HepG2 (cell line): ENCODE data around the gene CRAT. TPM values are rescaled to one million over a fixed set of nuclear protein-coding genes. Genes with fewer than 3 reads are reported as not detected.

Experiments
- CEBPG ChIP-seq: IDR thresholded peaks from 2 replicates; pipeline ENCODE4 v1.6.1; 2016
- CREM ChIP-seq, 2 experiments: sonication (generic) in 1 of 2; formaldehyde crosslinking in 1 of 2; IDR thresholded peaks; 2 replicates each; pipeline versions ENCODE4 v1.4.0 to v1.6.1; 2016 to 2020; ENCODE audit warnings: antibody characterized with exemption in 1 of 2, mild to moderate bottlenecking in 1 of 2, missing genetic modification reagents in 1 of 2
- EEA1 ChIP-seq: sonication (generic); formaldehyde crosslinking; IDR thresholded peaks from 2 replicates; pipeline ENCODE4 v1.5.1; 2020; ENCODE audit warnings: mild to moderate bottlenecking, missing genetic modification reagents, borderline replicate concordance
- HIVEP1 ChIP-seq: sonication (generic); formaldehyde crosslinking; IDR thresholded peaks from 2 replicates; pipeline ENCODE4 v1.4.0; 2020; ENCODE audit warnings: mild to moderate bottlenecking, missing genetic modification reagents
- HMG20A ChIP-seq: IDR thresholded peaks from 2 replicates; pipeline ENCODE4 v1.6.1; 2016; ENCODE audit warnings: borderline replicate concordance
- MED1 ChIP-seq: sonication (generic); formaldehyde crosslinking; IDR thresholded peaks from 2 replicates; pipeline ENCODE4 v1.4.0; 2020; ENCODE audit warnings: missing genetic modification reagents
- NCOA2 ChIP-seq: sonication (generic); formaldehyde crosslinking; IDR thresholded peaks from 2 replicates; pipeline ENCODE4 v1.8.0; 2022; ENCODE audit warnings: inconsistent platforms
- PHF8 ChIP-seq: sonication (generic); formaldehyde crosslinking; IDR thresholded peaks from 2 replicates; pipeline ENCODE4 v1.5.0; 2020; ENCODE audit warnings: missing genetic modification reagents
- RBFOX2 ChIP-seq: fragments of 200-400 bp; formaldehyde crosslinking; IDR thresholded peaks from 2 replicates; pipeline ENCODE4 v1.6.1; 2017; ENCODE audit warnings: low read depth, mild to moderate bottlenecking, low read length
- SCMH1 ChIP-seq: sonication (generic); formaldehyde crosslinking; IDR thresholded peaks from 2 replicates; pipeline ENCODE4 v1.9.0; 2021; ENCODE audit warnings: missing genetic modification reagents, mild to moderate bottlenecking, borderline replicate concordance
- TCF7 ChIP-seq: sonication (generic); IDR thresholded peaks from 2 replicates; pipeline ENCODE4 v1.6.1; 2016; ENCODE audit warnings: antibody characterized with exemption, low read depth
- ZNF326 ChIP-seq: sonication (generic); formaldehyde crosslinking; IDR thresholded peaks from 2 replicates; pipeline ENCODE4 v1.4.0; 2020; ENCODE audit warnings: missing genetic modification reagents, borderline replicate concordance
- ZNF34 ChIP-seq: sonication (generic); formaldehyde crosslinking; IDR thresholded peaks from 2 replicates; pipeline ENCODE4 v1.4.0; 2020; ENCODE audit warnings: mild to moderate bottlenecking, missing genetic modification reagents, borderline replicate concordance
- ZNF652 ChIP-seq: IDR thresholded peaks from 2 replicates; pipeline ENCODE4 v1.6.1; 2016; ENCODE audit warnings: low read depth, borderline replicate concordance
- ZNF749 ChIP-seq: sonication (generic); formaldehyde crosslinking; IDR thresholded peaks from 2 replicates; pipeline ENCODE4 v1.8.0; 2022; ENCODE audit warnings: mild to moderate bottlenecking, missing genetic modification reagents, moderate library complexity, borderline replicate concordance
- ZNF777 ChIP-seq: sonication (generic); formaldehyde crosslinking; IDR thresholded peaks from 2 replicates; pipeline ENCODE4 v1.4.0; 2020; ENCODE audit warnings: missing genetic modification reagents
- polyA plus RNA-seq, 8 experiments: library from polyadenylated mRNA; depleted of rRNA in 3 of 8; stranded (reverse) in 7 of 8; unstranded in 1 of 8; fragments of >200 nt; fragmentation: Illumina TruSeq in 4 of 8; extraction: Trizol in 4 of 8; gene quantifications; 2 replicates each; pipeline versions ENCODE4 v1.2.1 to v1.2.3, GENCODE V29; 2011 to 2016; ENCODE audit warnings: low read depth in 4 of 8, missing spikeins in 1 of 8, mixed read lengths in 1 of 8; ENCODE audit not compliant: insufficient read depth in 1 of 8
- total RNA-seq, 5 experiments: library from RNA; depleted of rRNA; stranded (reverse); fragments of >200 nt; fragmentation: Illumina TruSeq; extraction: Trizol; gene quantifications; 2 replicates each; pipeline ENCODE4 v1.2.3, GENCODE V29; 2016; ENCODE audit warnings: low read depth in 1 of 5
- TF ChIP-seq, protein P1 (sequence below): sonication (generic); formaldehyde crosslinking; IDR thresholded peaks from 2 replicates; pipeline ENCODE4 v1.9.0; 2021; ENCODE audit warnings: missing genetic modification reagents, borderline replicate concordance
- TF ChIP-seq, protein P2 (sequence below): fragments of 450-650 bp; IDR thresholded peaks from 2 replicates; pipeline ENCODE4 v1.6.1; 2017
- TF ChIP-seq, protein P3 (sequence below): conservative IDR thresholded peaks from 2 replicates; pipeline ENCODE4 v1.6.1; 2018; ENCODE audit warnings: missing genetic modification reagents
- TF ChIP-seq, protein P4 (sequence below): sonication (generic); formaldehyde crosslinking; IDR thresholded peaks from 2 replicates; pipeline ENCODE4 v1.4.0; 2020; ENCODE audit warnings: missing genetic modification reagents
- TF ChIP-seq, protein P5 (sequence below): sonication (generic); formaldehyde crosslinking; IDR thresholded peaks from 2 replicates; pipeline ENCODE4 v1.8.0; 2022; ENCODE audit warnings: missing genetic modification reagents, low read depth, mild to moderate bottlenecking, borderline replicate concordance
- TF ChIP-seq, protein P6 (sequence below): sonication (generic); formaldehyde crosslinking; IDR thresholded peaks from 2 replicates; pipeline ENCODE4 v1.9.0; 2021; ENCODE audit warnings: missing genetic modification reagents, mild to moderate bottlenecking, borderline replicate concordance
- TF ChIP-seq, protein P7 (sequence below): sonication (generic); formaldehyde crosslinking; IDR thresholded peaks from 2 replicates; pipeline ENCODE4 v1.4.0; 2020; ENCODE audit warnings: mild to moderate bottlenecking, missing genetic modification reagents

CRAT gene
- total and polyA plus RNA-seq, 2 of the 13 experiments (the other 11 are each of a cell fraction or from before 2014, with no cell fraction given) = 26.1 to 26.6 TPM

DNA sequence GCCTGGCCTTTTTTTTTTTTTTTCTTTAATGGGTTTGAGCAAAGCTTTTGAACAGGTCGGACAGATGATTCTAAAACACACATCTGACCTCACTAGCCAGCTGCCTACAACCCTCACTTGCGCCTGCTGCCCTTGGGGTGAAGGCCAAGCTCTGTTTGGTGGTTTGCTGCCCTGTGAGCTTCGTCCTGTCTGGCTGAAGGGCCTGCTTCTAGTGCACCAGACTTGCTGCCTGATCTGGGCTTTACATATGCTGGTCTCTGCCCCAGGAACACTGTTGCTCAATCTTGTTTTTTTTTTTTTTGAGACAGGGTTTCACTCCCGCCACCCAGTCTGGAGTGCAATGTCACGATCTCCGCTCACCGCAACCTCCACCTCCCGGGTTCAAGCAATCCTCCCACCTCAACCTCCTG, 46.1 kb downstream of the CRAT start (continued):
- TF ChIP-seq ZNF749 (CRISPR knock-in tag) (no peak), CREM (IDR thresholded peaks at IDR 0.05) (peak; percentile 35; the same call in 1 of the 2 replicates), CREM (CRISPR knock-in tag; IDR thresholded peaks at IDR 0.05) (no peak), ZNF777 (CRISPR knock-in tag) (no peak), EEA1 (CRISPR knock-in tag) (no peak), MED1 (CRISPR knock-in tag) (peak; percentile 76), ZNF34 (CRISPR knock-in tag) (no peak), ZNF652 (CRISPR knock-in tag) (0 out of 2 replicates have a peak, but pooled peaks have one; percentile 8), TCF7 (peak; percentile 28; the same call in 1 of the 2 replicates), CEBPG (CRISPR knock-in tag) (peak; percentile 95), HIVEP1 (CRISPR knock-in tag) (peak; percentile 76; the same call in 1 of the 2 replicates), HMG20A (CRISPR knock-in tag) (peak; percentile 36; the same call in 1 of the 2 replicates), RBFOX2 (no peak), ZNF326 (CRISPR knock-in tag) (no peak), NCOA2 (CRISPR knock-in tag) (peak; percentile 80), SCMH1 (CRISPR knock-in tag) (no peak), PHF8 (CRISPR knock-in tag) (0 out of 2 replicates have a peak, but pooled peaks have one; percentile 37)
- TF ChIP-seq, protein P1, sequence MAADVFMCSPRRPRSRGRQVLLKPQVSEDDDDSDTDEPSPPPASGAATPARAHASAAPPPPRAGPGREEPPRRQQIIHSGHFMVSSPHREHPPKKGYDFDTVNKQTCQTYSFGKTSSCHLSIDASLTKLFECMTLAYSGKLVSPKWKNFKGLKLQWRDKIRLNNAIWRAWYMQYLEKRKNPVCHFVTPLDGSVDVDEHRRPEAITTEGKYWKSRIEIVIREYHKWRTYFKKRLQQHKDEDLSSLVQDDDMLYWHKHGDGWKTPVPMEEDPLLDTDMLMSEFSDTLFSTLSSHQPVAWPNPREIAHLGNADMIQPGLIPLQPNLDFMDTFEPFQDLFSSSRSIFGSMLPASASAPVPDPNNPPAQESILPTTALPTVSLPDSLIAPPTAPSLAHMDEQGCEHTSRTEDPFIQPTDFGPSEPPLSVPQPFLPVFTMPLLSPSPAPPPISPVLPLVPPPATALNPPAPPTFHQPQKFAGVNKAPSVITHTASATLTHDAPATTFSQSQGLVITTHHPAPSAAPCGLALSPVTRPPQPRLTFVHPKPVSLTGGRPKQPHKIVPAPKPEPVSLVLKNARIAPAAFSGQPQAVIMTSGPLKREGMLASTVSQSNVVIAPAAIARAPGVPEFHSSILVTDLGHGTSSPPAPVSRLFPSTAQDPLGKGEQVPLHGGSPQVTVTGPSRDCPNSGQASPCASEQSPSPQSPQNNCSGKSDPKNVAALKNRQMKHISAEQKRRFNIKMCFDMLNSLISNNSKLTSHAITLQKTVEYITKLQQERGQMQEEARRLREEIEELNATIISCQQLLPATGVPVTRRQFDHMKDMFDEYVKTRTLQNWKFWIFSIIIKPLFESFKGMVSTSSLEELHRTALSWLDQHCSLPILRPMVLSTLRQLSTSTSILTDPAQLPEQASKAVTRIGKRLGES (CRISPR knock-in tag) = no peak
- TF ChIP-seq, protein P2, sequence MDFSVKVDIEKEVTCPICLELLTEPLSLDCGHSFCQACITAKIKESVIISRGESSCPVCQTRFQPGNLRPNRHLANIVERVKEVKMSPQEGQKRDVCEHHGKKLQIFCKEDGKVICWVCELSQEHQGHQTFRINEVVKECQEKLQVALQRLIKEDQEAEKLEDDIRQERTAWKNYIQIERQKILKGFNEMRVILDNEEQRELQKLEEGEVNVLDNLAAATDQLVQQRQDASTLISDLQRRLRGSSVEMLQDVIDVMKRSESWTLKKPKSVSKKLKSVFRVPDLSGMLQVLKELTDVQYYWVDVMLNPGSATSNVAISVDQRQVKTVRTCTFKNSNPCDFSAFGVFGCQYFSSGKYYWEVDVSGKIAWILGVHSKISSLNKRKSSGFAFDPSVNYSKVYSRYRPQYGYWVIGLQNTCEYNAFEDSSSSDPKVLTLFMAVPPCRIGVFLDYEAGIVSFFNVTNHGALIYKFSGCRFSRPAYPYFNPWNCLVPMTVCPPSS = no peak
- TF ChIP-seq, protein P3, sequence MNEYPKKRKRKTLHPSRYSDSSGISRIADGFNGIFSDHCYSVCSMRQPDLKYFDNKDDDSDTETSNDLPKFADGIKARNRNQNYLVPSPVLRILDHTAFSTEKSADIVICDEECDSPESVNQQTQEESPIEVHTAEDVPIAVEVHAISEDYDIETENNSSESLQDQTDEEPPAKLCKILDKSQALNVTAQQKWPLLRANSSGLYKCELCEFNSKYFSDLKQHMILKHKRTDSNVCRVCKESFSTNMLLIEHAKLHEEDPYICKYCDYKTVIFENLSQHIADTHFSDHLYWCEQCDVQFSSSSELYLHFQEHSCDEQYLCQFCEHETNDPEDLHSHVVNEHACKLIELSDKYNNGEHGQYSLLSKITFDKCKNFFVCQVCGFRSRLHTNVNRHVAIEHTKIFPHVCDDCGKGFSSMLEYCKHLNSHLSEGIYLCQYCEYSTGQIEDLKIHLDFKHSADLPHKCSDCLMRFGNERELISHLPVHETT (CRISPR knock-in tag) = 0 out of 2 replicates have a peak, but pooled peaks have one; percentile 56
- TF ChIP-seq, protein P4, sequence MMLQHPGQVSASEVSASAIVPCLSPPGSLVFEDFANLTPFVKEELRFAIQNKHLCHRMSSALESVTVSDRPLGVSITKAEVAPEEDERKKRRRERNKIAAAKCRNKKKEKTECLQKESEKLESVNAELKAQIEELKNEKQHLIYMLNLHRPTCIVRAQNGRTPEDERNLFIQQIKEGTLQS (CRISPR knock-in tag) = no peak
- TF ChIP-seq, protein P5, sequence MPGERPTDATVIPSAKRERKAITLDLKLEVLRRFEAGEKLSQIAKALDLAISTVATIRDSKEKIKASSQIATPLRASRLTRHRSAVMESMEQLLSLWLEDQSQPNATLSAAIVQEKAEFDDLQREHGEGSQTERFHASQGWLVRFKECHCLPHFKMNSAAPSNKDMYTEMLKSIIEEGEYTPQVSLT (CRISPR knock-in tag) = no peak
- TF ChIP-seq, protein P6, sequence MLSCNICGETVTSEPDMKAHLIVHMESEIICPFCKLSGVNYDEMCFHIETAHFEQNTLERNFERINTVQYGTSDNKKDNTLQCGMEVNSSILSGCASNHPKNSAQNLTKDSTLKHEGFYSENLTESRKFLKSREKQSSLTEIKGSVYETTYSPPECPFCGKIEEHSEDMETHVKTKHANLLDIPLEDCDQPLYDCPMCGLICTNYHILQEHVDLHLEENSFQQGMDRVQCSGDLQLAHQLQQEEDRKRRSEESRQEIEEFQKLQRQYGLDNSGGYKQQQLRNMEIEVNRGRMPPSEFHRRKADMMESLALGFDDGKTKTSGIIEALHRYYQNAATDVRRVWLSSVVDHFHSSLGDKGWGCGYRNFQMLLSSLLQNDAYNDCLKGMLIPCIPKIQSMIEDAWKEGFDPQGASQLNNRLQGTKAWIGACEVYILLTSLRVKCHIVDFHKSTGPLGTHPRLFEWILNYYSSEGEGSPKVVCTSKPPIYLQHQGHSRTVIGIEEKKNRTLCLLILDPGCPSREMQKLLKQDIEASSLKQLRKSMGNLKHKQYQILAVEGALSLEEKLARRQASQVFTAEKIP (CRISPR knock-in tag) = no peak
- TF ChIP-seq, protein P7, sequence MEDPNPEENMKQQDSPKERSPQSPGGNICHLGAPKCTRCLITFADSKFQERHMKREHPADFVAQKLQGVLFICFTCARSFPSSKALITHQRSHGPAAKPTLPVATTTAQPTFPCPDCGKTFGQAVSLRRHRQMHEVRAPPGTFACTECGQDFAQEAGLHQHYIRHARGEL (CRISPR knock-in tag) = no peak
